Transverse colon (tissue), 4 donors: Measurements from ENCODE around the gene VPS13C.

Experiments used
- POLR2AphosphoS5 ChIP-seq, 3 donors: sonication (generic); formaldehyde crosslinking; IDR thresholded peaks; one replicate each; pipeline ENCODE4 v1.6.1; 2016; ENCODE audit warnings: antibody characterized with exemption in 3 of 3
- TF ChIP-seq, protein P1 (sequence below), 5 experiments: fragments of 200-600 bp in 3 of 5; fragments of 450-650 bp in 2 of 5; sonication (generic) in 3 of 5; IDR thresholded peaks; 1 replicate in 2 of 5; 2 replicates in 3 of 5; pipeline ENCODE4 v1.5.1; 2016 to 2017; ENCODE audit warnings: antibody characterized with exemption in 5 of 5, inconsistent platforms in 3 of 5, mild to moderate bottlenecking in 2 of 5, moderate library complexity in 1 of 5

DNA sequence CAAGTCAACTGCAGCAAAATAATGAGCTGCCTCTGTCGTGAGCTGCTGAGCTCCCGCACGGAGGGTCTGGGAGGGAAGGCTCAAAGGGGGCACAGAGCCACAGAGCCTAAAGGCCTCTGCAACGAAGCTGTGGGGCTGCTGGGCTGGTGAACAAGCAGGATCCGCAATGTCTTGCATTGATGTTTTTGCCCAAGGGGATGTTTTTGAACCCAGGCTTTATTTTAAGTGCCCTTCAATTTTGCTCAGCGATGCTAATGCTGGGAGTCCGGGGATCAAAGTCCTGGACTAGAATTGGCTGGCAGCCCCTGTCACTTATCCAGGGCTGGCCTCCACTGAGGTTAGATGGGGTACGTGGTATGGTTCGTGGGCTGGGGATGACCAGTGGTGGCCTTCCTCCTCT lies 240.0 kb downstream of the VPS13C start:
- TF ChIP-seq, protein P1, sequence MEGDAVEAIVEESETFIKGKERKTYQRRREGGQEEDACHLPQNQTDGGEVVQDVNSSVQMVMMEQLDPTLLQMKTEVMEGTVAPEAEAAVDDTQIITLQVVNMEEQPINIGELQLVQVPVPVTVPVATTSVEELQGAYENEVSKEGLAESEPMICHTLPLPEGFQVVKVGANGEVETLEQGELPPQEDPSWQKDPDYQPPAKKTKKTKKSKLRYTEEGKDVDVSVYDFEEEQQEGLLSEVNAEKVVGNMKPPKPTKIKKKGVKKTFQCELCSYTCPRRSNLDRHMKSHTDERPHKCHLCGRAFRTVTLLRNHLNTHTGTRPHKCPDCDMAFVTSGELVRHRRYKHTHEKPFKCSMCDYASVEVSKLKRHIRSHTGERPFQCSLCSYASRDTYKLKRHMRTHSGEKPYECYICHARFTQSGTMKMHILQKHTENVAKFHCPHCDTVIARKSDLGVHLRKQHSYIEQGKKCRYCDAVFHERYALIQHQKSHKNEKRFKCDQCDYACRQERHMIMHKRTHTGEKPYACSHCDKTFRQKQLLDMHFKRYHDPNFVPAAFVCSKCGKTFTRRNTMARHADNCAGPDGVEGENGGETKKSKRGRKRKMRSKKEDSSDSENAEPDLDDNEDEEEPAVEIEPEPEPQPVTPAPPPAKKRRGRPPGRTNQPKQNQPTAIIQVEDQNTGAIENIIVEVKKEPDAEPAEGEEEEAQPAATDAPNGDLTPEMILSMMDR (IDR thresholded peaks at IDR 0.05): no peak
- no peak for TF ChIP-seq POLR2AphosphoS5 (IDR thresholded peaks at IDR 0.05)
